Hindlimb muscle (tissue), 1 donor: ENCODE measurements around the gene KLHDC7B. TPM values are rescaled to one million over a fixed set of nuclear protein-coding genes. Genes with fewer than 3 reads are reported as not detected.
"Not testable (repeated sequence)": the region's sequence is repeated elsewhere in the genome, so short reads cannot be mapped to it uniquely, and the experiment has no call there.

ENCODE experiments used
- DNase-seq: peaks from one replicate; pipeline ENCODE4 v3.0.0-alpha.2; 2013
- polyA plus RNA-seq: library from polyadenylated mRNA; unstranded; fragments of 120-200 nt; gene quantifications from one replicate; pipeline ENCODE4 v1.2.1, GENCODE V29; 2013; ENCODE audit not compliant: insufficient read length

Gene KLHDC7B
- polyA plus RNA-seq, 1 donor: not detected

DNA sequence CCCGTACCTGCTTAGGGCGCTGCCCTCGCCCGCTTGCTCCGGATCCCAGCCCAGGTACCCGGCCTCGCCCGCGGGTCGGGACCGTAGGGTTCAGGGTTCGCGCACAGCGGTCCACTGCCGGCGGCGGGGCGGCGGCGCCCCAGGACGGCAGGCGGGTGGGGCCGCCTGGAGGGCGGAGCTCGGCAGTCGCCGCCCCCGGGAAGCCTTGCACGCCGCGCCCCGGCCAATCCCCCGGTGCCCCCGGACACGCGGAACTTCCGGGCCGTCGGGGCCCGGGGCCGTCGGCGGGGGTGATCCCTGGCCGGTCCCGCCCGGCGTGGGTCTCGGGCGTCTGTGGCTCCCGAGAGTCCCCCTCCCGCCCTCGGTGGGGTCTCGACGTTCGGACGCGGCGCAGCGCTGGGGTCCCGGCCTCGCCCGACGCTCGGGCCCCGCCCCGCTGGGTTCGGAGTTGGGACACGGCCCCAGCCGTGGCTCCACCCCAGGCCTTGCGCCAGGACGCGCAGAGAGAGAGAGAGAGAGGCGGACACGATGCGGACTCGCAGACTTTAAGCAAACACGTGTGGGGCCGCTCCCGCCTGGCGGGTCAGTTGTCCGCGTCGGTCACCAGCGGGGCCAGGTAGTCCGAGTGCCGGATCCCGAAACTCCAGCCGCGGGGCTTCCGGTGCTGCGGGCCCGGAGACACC is 15.7 kb upstream of the KLHDC7B start, which contains the start of gene TYMP:
Gene TYMP, minus strand, starts transcription at position 116 of the 683 bp plus-strand sequence. CDS start 303 bp downstream, outside the sequence.
- peak; percentile 75 for DNase-seq

- no peak for DNase-seq
Observed at GRCh38 chr22:50530580-50530876, 15.2 kb upstream of the KLHDC7B start.

GRCh38 chr22:50530877-50531545 is 14.7 kb upstream of the KLHDC7B start:
- DNase-seq: peak; percentile 73

GRCh38 chr22:50531546-50531961 is 14.1 kb upstream of the KLHDC7B start:
- DNase-seq: peak; percentile 29

- DNase-seq: peak; percentile 63
Observed at GRCh38 chr22:50531962-50532674, 13.6 kb upstream of the KLHDC7B start.

DNA sequence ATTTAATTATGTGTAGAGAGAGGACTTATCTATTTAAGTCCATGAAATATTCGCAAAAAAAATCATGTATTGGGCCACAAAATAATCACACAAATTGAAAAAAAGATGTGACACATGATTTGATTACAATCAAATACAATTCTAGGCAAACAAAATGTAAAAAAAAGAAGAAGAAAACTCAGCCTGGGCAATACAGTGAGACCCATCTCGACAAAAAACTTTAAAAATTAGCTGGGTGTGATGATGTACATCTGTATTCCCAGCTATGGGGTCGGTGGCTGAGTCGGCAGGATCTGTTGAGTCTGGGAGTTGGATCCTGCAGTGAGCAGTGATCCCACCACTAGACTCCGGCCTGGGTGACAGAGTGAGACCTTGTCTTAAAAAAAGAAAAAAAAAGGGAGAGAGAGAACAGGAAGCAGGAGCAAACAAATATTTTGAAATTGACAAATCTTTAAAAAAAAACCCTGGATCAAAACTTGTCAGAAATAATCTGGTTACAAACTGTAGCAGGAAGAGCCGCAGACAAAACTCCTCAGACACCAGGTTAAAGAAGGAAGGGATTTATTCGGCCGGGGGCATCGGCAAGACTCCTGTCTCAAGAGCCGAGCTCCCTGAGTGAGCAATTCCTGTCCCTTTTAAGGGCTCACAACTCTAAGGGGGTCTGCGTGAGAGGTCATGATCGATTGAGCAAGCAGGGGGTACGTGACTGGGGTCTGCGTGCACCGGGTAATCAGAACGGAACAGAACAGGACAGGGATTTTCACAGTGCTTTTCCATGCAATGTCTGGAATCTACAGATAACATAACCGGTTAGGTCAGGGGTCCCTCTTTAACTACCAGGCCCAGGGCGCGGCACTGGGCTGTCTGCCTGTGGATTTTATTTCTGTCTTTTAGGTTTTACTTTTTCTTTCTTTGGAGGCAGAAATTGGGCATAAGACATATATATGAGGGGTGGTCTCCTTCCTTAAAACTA is 12.6 kb upstream of the KLHDC7B start:
- no peak for DNase-seq

DNA sequence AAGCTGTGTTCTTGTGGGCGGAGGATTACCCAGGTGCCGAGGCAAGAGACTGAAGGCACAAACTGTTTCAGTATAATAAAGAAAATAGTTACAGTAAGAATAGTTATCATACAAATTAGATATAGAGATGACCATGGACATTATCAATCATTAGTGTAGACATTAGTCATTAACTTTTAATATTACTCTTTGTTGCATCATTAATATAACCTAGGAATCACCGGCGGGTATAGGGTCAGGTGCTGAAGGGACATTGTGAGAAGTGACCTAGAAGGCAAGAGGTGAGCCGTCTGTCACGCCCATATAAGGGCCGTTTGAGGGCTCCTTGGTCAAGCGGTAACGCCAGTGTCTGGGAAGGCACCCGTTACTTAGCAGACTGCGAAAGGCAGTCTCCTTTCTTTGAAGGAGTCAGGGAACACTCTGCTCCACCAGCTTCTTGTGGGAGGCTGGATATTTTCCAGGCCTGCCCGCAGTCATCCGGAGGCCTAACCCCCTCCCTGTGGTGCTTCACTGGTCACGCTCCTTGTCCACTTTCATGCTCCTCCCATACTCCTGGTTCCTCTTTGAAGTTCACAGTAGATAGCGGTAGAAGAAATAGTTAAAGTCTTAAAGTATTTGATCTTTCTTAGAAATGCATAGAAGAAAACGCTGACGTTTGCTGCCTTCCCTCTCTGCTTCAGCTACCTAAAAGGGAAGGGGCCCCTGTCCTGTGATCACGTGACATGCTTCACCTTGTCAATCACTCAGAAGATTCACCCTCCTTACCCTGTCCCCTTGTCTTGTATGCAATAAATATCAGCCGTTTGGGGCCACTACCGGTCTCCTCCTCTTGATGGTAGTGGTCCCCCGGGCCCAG is 11.6 kb upstream of the KLHDC7B start:
- DNase-seq: not testable (repeated sequence)

- DNase-seq: no peak
Observed at GRCh38 chr22:50535113-50535512, 10.6 kb upstream of the KLHDC7B start.

DNA sequence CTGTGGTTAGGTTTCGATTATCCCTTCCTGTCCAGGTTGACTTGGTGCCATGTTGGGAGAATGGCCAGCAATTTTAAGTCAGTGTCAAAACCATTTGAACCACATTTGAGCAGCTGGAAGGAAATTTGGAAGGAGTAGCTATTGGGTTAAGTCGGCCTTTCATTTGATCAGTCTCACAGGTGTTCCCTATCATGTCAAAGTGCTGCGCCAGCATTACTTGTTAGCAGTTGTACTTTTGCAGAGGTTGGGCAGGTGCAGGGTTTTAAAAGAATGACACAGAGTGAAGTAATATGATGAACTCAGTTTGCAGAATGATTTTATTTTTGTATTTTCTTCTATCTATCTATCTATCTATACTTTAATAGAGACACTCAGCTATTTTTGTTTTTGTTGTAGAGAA is 9.5 kb upstream of the KLHDC7B start:
- DNase-seq: no peak

GRCh38 chr22:50537765-50538164 is 7.9 kb upstream of the KLHDC7B start:
- no peak for DNase-seq

GRCh38 chr22:50540381-50540780 is 5.3 kb upstream of the KLHDC7B start:
- DNase-seq: no peak

DNA sequence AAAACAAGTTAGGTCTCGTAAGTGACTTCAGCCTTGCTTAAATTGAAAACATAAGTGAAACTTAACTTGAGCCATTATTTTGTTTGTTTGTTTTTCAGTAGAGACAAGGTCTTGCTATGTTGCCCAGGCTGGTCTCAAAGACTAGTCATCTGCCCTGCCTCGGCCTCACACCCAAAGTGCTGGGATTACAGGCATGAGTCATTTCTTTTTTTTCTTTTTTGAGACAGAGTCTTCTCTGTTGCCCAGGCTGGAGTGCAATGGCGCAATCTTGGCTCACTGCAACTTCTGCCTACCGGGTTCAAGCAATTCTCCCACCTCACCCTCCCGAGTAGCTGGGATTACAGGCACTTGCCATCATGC is 4.1 kb upstream of the KLHDC7B start:
- not testable (repeated sequence) for DNase-seq

DNA sequence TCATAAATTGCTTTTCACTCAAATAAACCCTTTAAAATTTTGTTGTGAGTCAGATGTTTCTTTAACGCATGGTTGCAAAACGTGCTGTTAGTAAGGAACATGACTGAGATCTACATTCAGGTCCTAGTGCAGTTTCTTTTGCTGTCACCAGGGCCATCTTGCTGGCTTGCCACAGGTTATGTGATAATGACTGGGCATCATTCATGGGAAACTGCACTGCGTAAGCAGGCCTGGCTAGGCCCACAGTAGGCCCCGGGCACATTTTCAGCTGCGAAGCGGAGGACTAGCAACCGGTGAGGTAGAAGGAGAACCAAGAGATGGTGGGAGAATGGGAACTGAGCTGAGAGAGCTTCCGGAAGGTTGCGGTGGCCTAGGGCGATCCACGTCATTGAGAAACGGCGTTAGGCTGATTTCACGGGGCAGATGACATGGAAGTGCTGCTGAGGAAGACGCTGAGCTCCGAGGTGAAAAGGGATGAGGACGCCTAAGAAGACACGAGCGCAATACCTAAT is 3.2 kb upstream of the KLHDC7B start:
- DNase-seq: no peak

DNA sequence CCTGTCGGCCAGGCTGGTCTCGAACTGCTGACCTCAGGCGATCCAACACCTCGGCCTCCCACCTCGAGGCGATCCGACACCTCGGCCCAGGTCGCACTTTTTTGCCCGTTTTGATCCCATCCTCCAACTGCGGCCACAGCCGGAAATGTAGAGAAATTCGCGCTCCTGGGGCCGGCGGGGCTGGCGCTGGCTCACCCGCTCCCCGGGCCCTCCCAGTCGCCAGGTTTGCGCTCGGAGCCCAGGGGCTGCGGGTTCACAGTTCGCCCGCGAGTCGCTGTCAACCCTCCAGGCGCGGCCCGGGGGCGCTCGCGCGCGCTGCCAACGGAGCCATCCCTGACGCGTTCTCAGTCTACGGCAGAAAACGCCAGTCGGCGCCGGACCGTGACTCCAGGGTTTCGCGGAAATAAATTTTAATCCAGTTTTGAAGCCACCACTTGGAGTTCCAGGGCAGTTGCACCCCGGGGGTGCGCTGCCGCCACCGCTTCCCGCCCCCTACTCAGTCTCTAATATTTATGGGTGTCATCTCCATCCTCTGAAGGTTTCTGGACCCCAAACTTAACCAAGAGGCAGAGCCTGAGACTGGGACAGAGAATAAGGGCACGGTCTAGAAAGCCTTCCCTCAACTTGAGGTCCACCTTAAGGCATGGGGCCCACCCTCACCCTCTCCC is 1.5 kb upstream of the KLHDC7B start:
- peak; percentile 42 for DNase-seq

- no peak for DNase-seq
Observed at GRCh38 chr22:50544746-50545253, 899 bp upstream of the KLHDC7B start.

DNA sequence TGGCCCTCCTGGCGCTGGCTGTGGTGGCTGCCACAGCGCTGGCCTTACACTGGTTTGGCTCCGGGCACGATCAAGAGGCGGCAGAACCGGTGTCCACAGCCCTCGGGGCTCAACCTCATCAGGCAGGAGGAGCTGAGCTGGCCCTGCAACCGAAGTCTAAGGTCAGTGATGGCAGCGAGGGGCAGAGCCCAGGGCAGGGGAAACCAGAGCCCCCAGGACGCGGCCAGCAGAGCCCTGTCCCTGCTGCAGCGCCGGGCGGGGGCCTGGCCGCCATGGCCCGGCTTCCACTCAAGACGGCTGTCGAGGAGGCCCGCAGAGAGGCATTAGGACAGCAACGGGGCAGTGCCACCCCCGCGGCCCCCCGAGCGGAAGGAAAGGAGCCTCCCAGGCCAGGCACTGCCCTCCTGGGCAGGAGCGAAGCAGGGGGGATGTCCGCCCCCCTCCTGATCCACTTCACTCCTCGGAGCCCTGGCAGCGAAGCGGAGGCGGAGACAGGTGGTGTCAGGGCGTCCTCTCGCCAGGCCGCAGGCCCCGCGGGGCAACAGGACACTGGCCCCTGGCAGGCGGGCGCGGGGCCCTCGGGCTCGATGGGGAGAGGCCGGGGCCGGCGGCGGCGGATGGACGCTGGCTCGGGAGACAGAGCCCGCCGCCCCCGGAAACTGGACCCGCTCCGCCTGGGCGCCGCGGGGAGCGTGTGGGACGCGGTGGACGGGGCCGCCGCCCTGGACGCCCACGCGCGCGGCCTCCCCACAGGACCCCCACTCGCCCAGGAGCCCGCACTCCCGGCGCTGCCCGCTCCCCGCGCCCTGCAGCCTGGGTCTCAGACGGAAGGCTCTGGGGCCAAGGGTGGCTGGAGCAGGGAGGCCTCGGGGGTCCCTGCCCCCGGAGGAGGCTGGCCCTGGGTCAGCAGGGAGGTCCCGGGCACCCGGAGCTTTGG is 895 bp downstream of the KLHDC7B start:
- no peak for DNase-seq

DNA sequence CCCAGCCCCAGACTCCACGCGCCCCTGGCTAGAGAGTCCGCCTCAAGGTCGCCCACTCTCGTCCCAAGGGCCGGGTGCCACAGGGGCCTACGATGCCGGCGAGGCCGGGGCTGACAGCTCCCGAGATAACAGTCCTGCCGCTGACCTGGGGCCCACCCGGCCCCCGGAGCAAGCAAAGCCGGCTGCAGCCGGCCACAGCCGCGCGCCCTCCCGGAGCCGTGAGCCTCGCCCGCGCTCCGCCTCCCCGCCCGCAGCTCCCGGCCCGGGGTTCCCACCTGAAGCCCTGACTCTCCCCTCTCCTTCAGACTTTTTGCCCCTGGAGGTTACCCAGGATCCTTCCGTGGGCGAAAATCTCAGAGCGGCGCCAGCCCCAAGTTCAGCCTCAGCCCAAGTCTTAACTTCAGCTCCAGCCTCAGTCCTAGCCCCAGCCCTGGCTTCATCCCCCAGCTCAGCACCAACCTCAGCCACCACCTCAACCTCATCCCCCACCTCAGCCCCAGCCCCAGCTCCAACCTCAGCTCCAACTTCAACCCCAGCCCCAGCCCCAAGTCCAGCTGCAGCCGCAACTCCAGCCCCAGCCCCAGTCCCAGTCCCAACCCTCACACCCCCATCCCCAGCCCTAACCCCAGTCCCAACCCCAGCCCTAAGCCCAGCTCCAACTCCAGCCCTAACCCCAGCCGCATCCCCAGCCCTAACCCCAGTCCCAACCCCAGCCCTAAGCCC is 1.7 kb downstream of the KLHDC7B start:
- DNase-seq: no peak

DNA sequence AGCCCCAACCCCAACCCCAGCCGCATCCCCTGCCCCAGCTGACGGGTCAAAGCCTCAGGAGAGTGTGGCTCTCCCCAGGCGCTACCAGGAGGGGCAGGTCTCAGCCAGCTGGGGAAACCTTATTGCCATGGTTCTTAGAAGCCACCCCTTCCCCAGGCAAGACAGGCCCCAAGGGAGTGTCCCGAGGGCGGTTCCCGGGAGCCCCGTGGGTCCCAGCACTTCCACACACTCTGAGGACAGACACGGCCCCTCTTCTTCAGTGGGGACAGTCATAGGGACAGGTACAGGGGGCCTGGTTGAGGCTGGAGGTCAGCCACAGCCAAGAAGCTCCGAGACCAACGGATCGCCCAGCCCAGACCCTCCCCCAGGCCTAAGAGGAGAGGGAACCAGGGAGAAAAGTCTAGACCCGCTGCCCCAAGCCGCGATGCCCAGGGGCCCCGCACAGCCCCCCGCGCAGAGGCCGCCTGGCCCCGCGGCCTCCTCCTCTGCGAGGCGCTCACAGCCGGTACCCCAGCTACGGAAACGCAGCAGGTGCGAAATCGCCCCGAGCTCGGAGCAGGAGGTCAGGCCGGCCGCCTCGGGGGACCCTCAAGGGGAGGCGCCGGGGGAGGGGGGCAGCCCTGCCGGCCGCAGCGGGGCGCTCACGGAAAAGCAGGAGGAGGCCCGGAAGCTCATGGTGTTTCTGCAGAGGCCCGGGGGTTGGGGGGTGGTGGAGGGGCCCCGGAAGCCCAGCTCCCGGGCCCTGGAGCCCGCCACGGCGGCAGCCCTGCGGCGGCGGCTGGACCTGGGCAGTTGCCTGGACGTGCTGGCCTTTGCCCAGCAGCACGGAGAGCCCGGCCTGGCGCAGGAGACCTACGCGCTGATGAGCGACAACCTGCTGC is 2.6 kb downstream of the KLHDC7B start:
- DNase-seq: no peak
